K562 (cell line): ENCODE measurements around the gene NDC1. TPM values are rescaled to one million over a fixed set of nuclear protein-coding genes. Genes with fewer than 3 reads are reported as not detected.

Experiments
- ATAC-seq: fragments of 200-7000 bp; cut with Tn5 transposase; 3 replicates; pipeline ENCODE4 v1.9.1; 2020; ENCODE audit warnings: moderate library complexity
- BruUV-seq: library from RNA; stranded (reverse); fragments of 400-500 nt; replicated peaks from 2 replicates; lab custom pipeline; 2021; lab: Mats Ljungman, UMichigan
- CTCF ChIA-PET: fragments of 300-600 bp; formaldehyde crosslinking; extraction: SDS; loops from one replicate; lab custom pipeline; 2021; ENCODE audit warnings: low intra/inter-chr PET ratio; lab: Yijun Ruan, JAX
- POLR2A ChIA-PET: fragments of 300-600, 350-650 bp; sonication (Branson Sonifier 250); formaldehyde crosslinking; extraction: SDS; loops from one replicate; lab custom pipeline; 2021; ENCODE audit warnings: antibody characterized with exemption, inconsistent platforms; lab: Yijun Ruan, JAX
- DNase-seq, 4 experiments: peaks; one replicate each; pipeline versions ENCODE4 v3.0.0 to v3.0.0-alpha.2; 2011 to 2018; ENCODE audit warnings: low spot score in 3 of 4, mixed read lengths in 3 of 4; ENCODE audit errors: extremely low read depth in 1 of 4
- FAIRE-seq: peaks from 2 replicates; lab custom pipeline; 2011; peaks lifted over from hg19 to GRCh38; lab: Jason Lieb, UNC
- H2AFZ ChIP-seq: 2 replicates; pipeline ENCODE4 v1.6.0; 2011; ENCODE audit warnings: low read depth, low read length, control low read depth, inconsistent platforms
- H3K27ac ChIP-seq: fragments of 200-600 bp; 3 replicates; pipeline ENCODE4 v1.8.0; 2011; ENCODE audit warnings: low read depth, mild to moderate bottlenecking, control low read depth, inconsistent platforms, low read length, moderate library complexity, mixed read lengths; ENCODE audit errors: extremely low read depth
- H3K27me3 ChIP-seq, 2 experiments: fragments of 300-600 bp in 1 of 2; 2 replicates in 1 of 2; 3 replicates in 1 of 2; pipeline versions ENCODE4 v1.6.0 to v1.8.0; 2011; ENCODE audit warnings: inconsistent platforms in 2 of 2, low read length in 2 of 2, mild to moderate bottlenecking in 1 of 2, mixed read lengths in 1 of 2, moderate library complexity in 1 of 2; ENCODE audit not compliant: control insufficient read depth in 2 of 2, insufficient read depth in 2 of 2
- H3K36me3 ChIP-seq: fragments of 300-600 bp; 3 replicates; pipeline ENCODE4 v1.8.0; 2011; ENCODE audit warnings: mild to moderate bottlenecking, low read length, inconsistent platforms; ENCODE audit not compliant: control insufficient read depth, insufficient read depth
- H3K4me1 ChIP-seq, 2 experiments: fragments of 200-600 bp in 1 of 2; replicated peaks in 1 of 2; 2 replicates in 1 of 2; 3 replicates in 1 of 2; pipeline versions ENCODE4 v1.5.1 to v1.8.0; 2011; ENCODE audit warnings: inconsistent platforms in 2 of 2, low read length in 2 of 2, mild to moderate bottlenecking in 1 of 2, mixed read lengths in 1 of 2, moderate library complexity in 1 of 2; ENCODE audit not compliant: control insufficient read depth in 2 of 2, insufficient read depth in 2 of 2
- H3K4me2 ChIP-seq: 2 replicates; pipeline ENCODE4 v1.6.1; 2011; ENCODE audit warnings: low read length, control low read depth, inconsistent platforms, mixed read lengths; ENCODE audit not compliant: insufficient read depth
- H3K4me3 ChIP-seq: fragments of 200-600 bp; sonication (generic), shearing (Covaris generic); 2 replicates; pipeline ENCODE4 v1.5.1; 2016; ENCODE audit warnings: control low read depth, inconsistent platforms
- H3K79me2 ChIP-seq: fragments of 200-600 bp; 3 replicates; pipeline ENCODE4 v1.8.0; 2011; ENCODE audit warnings: low read length, inconsistent platforms; ENCODE audit not compliant: control insufficient read depth, insufficient read depth
- H3K9ac ChIP-seq, 2 experiments: 2 replicates each; pipeline versions ENCODE4 v1.6.0 to v1.6.1; 2011; ENCODE audit warnings: low read depth in 2 of 2, low read length in 2 of 2, control low read depth in 1 of 2, inconsistent platforms in 1 of 2, mild to moderate bottlenecking in 1 of 2, mixed read lengths in 1 of 2; ENCODE audit not compliant: insufficient read depth in 1 of 2
- H3K9me1 ChIP-seq: one replicate; pipeline ENCODE4 v1.6.0; 2011; ENCODE audit warnings: inconsistent platforms, mild to moderate bottlenecking, low read length, moderate library complexity; ENCODE audit not compliant: control insufficient read depth, insufficient read depth
- H3K9me3 ChIP-seq: replicated peaks from 2 replicates; pipeline ENCODE4 v1.5.1; 2011; ENCODE audit warnings: low read depth, low read length, inconsistent platforms; ENCODE audit not compliant: control insufficient read depth, insufficient read depth
- H4K20me1 ChIP-seq: replicated peaks from 2 replicates; pipeline ENCODE4 v1.6.1; 2011; ENCODE audit warnings: low read length, inconsistent platforms, mixed read lengths; ENCODE audit not compliant: control insufficient read depth, insufficient read depth
- E4F1 ChIP-seq: fragments of 250-450 bp; sonication (Bioruptor Pico); IDR thresholded peaks from 2 replicates; pipeline ENCODE4 v1.5.0; 2021; ENCODE audit warnings: mild to moderate bottlenecking, borderline replicate concordance
- ETS2 ChIP-seq: IDR thresholded peaks from 2 replicates; pipeline ENCODE4 v1.6.1; 2016; ENCODE audit warnings: borderline replicate concordance, missing genetic modification characterization, mild to moderate bottlenecking, moderate library complexity, missing compliant biosample characterization; ENCODE audit not compliant: poor library complexity, severe bottlenecking
- HINFP ChIP-seq: fragments of 450-650 bp; conservative IDR thresholded peaks from 2 replicates; pipeline ENCODE4 v1.6.1; 2016; ENCODE audit warnings: missing genetic modification characterization, low read depth, mild to moderate bottlenecking, control low read depth, missing compliant biosample characterization
- IFI16 ChIP-seq: fragments of 250-450 bp; sonication (Bioruptor Pico); IDR thresholded peaks from 2 replicates; pipeline ENCODE4 v2.1.2; 2022; ENCODE audit warnings: mild to moderate bottlenecking, inconsistent platforms
- MED1 ChIP-seq: sonication (generic); formaldehyde crosslinking; IDR thresholded peaks from 2 replicates; pipeline ENCODE4 v1.8.1; 2023; ENCODE audit warnings: missing genetic modification reagents, borderline replicate concordance
- MLLT1 ChIP-seq, 2 experiments: fragments of 450-650 bp; IDR thresholded peaks; 2 replicates each; pipeline ENCODE4 v1.6.1; 2016
- MLX ChIP-seq, 2 experiments: fragments of 450-650 bp in 1 of 2; sonication (generic) in 1 of 2; formaldehyde crosslinking; conservative IDR thresholded peaks; 2 replicates each; pipeline versions ENCODE4 v1.4.0 to v1.8.1; 2020 to 2022; ENCODE audit warnings: mild to moderate bottlenecking in 1 of 2, missing genetic modification reagents in 1 of 2
- THAP7 ChIP-seq: fragments of 250-450 bp; sonication (Bioruptor Pico); IDR thresholded peaks from 2 replicates; pipeline ENCODE4 v1.5.0; 2021
- ZFP1 ChIP-seq: fragments of 450-650 bp; formaldehyde crosslinking; IDR thresholded peaks from 2 replicates; pipeline ENCODE4 v1.4.0; 2020; ENCODE audit warnings: mild to moderate bottlenecking, mixed read lengths
- ZNF23 ChIP-seq: fragments of 250-450 bp; sonication (Bioruptor Pico); IDR thresholded peaks from 2 replicates; pipeline ENCODE4 v1.4.0; 2020; ENCODE audit warnings: mild to moderate bottlenecking
- ZNF277 ChIP-seq: fragments of 250-450 bp; sonication (Bioruptor Pico); IDR thresholded peaks from 2 replicates; pipeline ENCODE4 v1.8.0; 2022; ENCODE audit warnings: inconsistent platforms, mild to moderate bottlenecking, moderate library complexity, borderline replicate concordance
- ZNF589 ChIP-seq: fragments of 200-800 bp; sonication (Bioruptor generic); IDR thresholded peaks from 2 replicates; pipeline ENCODE4 v1.6.1; 2016; ENCODE audit warnings: low read depth, missing genetic modification characterization, missing compliant biosample characterization
- ZNF707 ChIP-seq: fragments of 250-450 bp; sonication (Bioruptor Pico); conservative IDR thresholded peaks from 2 replicates; pipeline ENCODE4 v1.8.0; 2022; ENCODE audit warnings: inconsistent platforms, mild to moderate bottlenecking, moderate library complexity
- WGBS: fragments of 100-300 bp; shearing (Covaris generic); methylation state at CpG from one replicate; pipeline ENCODE4 v1.1.6; 2016; ENCODE audit warnings: low coverage, mixed read lengths; ENCODE audit not compliant: insufficient coverage; ENCODE audit errors: missing lambda C conversion rate; 5-methylcytosine and 5-hydroxymethylcytosine counted together
- in situ Hi-C: fragments of 300-500 bp; cut with MboI; formaldehyde crosslinking; loops from 4 replicates; pipeline ENCODE4 v1.15.0; 2018; ENCODE audit warnings: inconsistent platforms, mixed read lengths
- intact Hi-C: fragments of 100-400 bp; cut with micrococcal nuclease; formaldehyde crosslinking; loops from 2 replicates; pipeline ENCODE4 v1.14.2; 2022
- polyA plus RNA-seq, 8 experiments: library from polyadenylated mRNA; depleted of rRNA in 4 of 8; stranded (reverse) in 5 of 8; unstranded in 3 of 8; fragments of >200 nt; fragmentation: Nextera tagmentation in 2 of 8; fragmentation: Illumina TruSeq in 1 of 8; extraction: Ambion mirVana in 2 of 8; extraction: Trizol in 1 of 8; gene quantifications; 2 replicates each; pipeline versions ENCODE4 v1.2.1 to v1.2.3, GENCODE V29; 2011 to 2014; ENCODE audit warnings: inconsistent platforms in 1 of 8, missing spikeins in 1 of 8
- total RNA-seq, 7 experiments: library from RNA; depleted of rRNA in 6 of 7; stranded (reverse); fragments of >200 nt in 6 of 7; fragmentation: Illumina TruSeq in 2 of 7; extraction: Trizol in 2 of 7; gene quantifications; 2 replicates each; pipeline versions ENCODE4 v1.2.1 to v1.2.3, GENCODE V29; 2011 to 2021; ENCODE audit warnings: low replicate concordance in 1 of 7

NDC1 gene
- total and polyA plus RNA-seq, 9 of the 15 experiments (the other 6 are each of a cell fraction or from before 2014, with no cell fraction given) = 26.9 to 102 (median 64.5) TPM

- H3K27me3 ChIP-seq = no peaks in the 10 kb centered on the region
- peaks cover 8% of the 10 kb centered on the region; the same call in 1 of the 3 replicates for H3K79me2 ChIP-seq
- H3K4me2 ChIP-seq = no peak overlapping the region
- DNase-seq (no peak), FAIRE-seq (no peak), ATAC-seq (no peak)
- BruUV-seq = no TSS peak
- H3K27ac ChIP-seq = no peak overlapping the region
- CTCF ChIA-PET = no interaction called here
- H4K20me1 ChIP-seq = 0 out of 2 replicates have a peak, but pooled peaks cover 3% of the 10 kb centered on the region
- H3K4me3 ChIP-seq = no peak overlapping the region
- H3K9me3 ChIP-seq = no peaks in the 10 kb centered on the region
- POLR2A ChIA-PET = interaction anchor here (1.3 kb wide), 1 partner anchor 28 kb away, joined by 3 read pairs; no protein-coding TSS in a partner anchor
- H3K36me3 ChIP-seq = peaks cover 88% of the 10 kb centered on the region
- intact Hi-C loops (no loop called here), in situ Hi-C loops (no loop called here)
- H2AFZ ChIP-seq = no peak overlapping the region
- no peaks in the 10 kb centered on the region for H3K9me1 ChIP-seq
- no peak overlapping the region for H3K9ac ChIP-seq
- 89% methylated on average over 3 of the region's 3 CpGs for WGBS
- no peaks in the 10 kb centered on the region for H3K4me1 ChIP-seq
- TF ChIP-seq IFI16 (CRISPR knock-in tag) (no peak), E4F1 (CRISPR knock-in tag) (no peak), MLLT1 (IDR thresholded peaks at IDR 0.05) (no peak), ZFP1 (CRISPR knock-in tag) (no peak), ZNF23 (CRISPR knock-in tag) (no peak), ETS2 (tag) (no peak), HINFP (tag) (no peak), THAP7 (CRISPR knock-in tag) (no peak), ZNF707 (CRISPR knock-in tag) (no peak), ZNF277 (CRISPR knock-in tag) (no peak), ZNF589 (CRISPR knock-in tag) (no peak), MLX (CRISPR knock-in tag; conservative IDR thresholded peaks at IDR 0.05) (no peak), MED1 (CRISPR knock-in tag) (no peak)
These were observed 15.2 kb downstream of the NDC1 start for GRCh38 chr1:53822931-53823330.
